Measurements from ENCODE around the gene IRX3. TPM values are rescaled to one million over a fixed set of nuclear protein-coding genes. Genes with fewer than 3 reads are reported as not detected.
"Not testable (repeated sequence)": the region's sequence is repeated elsewhere in the genome, so short reads cannot be mapped to it uniquely, and the experiment has no call there.

The IRX3 gene
- total RNA-seq, 1 experiment from 2014 or later, result 2.4 TPM

GRCh38 chr16:54248863-54249710 is 37.5 kb downstream of the IRX3 start:
- Histone ChIP-seq H3K18ac (ENCODE audit: insufficient read length, low read depth, low read length) (no peak overlapping the region), H2BK120ac (ENCODE audit: low read depth, low read length, poor library complexity, severe bottlenecking) (no peak overlapping the region), H4K5ac (ENCODE audit: insufficient read length, low read depth, low read length) (no peak overlapping the region), H3K56ac (ENCODE audit: insufficient read length, low read depth, low read length) (no peak overlapping the region), H3K79me2 (ENCODE audit: insufficient read depth, low read length) (no peaks in the 10 kb centered on the region), H3K14ac (ENCODE audit: insufficient read depth, low read length) (no peak overlapping the region), H3T11ph (ENCODE audit: low read length) (no peak overlapping the region), H2BK5ac (ENCODE audit: insufficient read length, low read length) (no peak overlapping the region), H4K20me1 (ENCODE audit: control insufficient read depth, insufficient read depth, insufficient read length) (no peaks in the 10 kb centered on the region), H3K79me1 (ENCODE audit: insufficient read depth, low read depth, low read length, poor library complexity, severe bottlenecking) (no peaks in the 10 kb centered on the region), H4K91ac (ENCODE audit: insufficient read length, low read depth, low read length) (no peak overlapping the region), H3K4ac (ENCODE audit: low read depth, low read length) (no peak overlapping the region), H3K27me3 (ENCODE audit: insufficient read depth, low read length) (no peaks in the 10 kb centered on the region; the same call in 1 of the 2 replicates), H2AK5ac (ENCODE audit: insufficient read length, low read length) (no peak overlapping the region), H2AFZ (ENCODE audit: low read length) (no peak overlapping the region), H3K9ac (ENCODE audit: extremely low read depth, insufficient read length, low read length) (no peak overlapping the region), H3K27ac (ENCODE audit: insufficient read length, low read depth, low read length) (no peak overlapping the region), H3K23ac (ENCODE audit: insufficient read length, low read depth, low read length) (no peak overlapping the region), H2BK12ac (ENCODE audit: insufficient read length, low read depth, low read length) (no peak overlapping the region), H3K4me2 (ENCODE audit: insufficient read depth, insufficient read length, low read length) (no peak overlapping the region), H3K4me1 (ENCODE audit: insufficient read depth, low read length) (no peaks in the 10 kb centered on the region), H2BK20ac (ENCODE audit: low read depth, low read length, poor library complexity, severe bottlenecking) (no peak overlapping the region), H3K23me2 (ENCODE audit: insufficient read length, low read depth, low read length, poor library complexity, severe bottlenecking) (no peaks in the 10 kb centered on the region), H3K9me3 (ENCODE audit: control insufficient read depth, low read depth, low read length) (no peaks in the 10 kb centered on the region), H2BK15ac (ENCODE audit: low read depth, low read length) (no peak overlapping the region), H4K8ac (replicated peaks; ENCODE audit: insufficient read length, low read depth, low read length) (no peak overlapping the region)
- WGBS (ENCODE audit: extremely low coverage, insufficient read length, low lambda C conversion rate), result no CpG with 5 or more reads among the region's 7 CpGs
- peaks cover under 1% of the 10 kb centered on the region in 2 experiments; a peak in 2 of 4 replicates for H3K4me1 Mint-ChIP-seq
- no peak overlapping the region for H3K4me3 Mint-ChIP-seq
- no peak overlapping the region for H3K27ac Mint-ChIP-seq
- H3K36me3 Mint-ChIP-seq (ENCODE audit: insufficient read depth in 1 of 3, low read depth in 3 of 3), result no peaks in the 10 kb centered on the region; a peak in 1 of 7 replicates
- DNase-seq, result no peak
- H3K27me3 Mint-ChIP-seq (ENCODE audit: low read depth), result peaks cover 4% of the 10 kb centered on the region
- H3K9me3 Mint-ChIP-seq, result peaks cover 0 to 2% of the 10 kb centered on the region in 2 experiments; a peak in 4 of 5 replicates
- no peak for TF ChIP-seq CTCF (conservative IDR thresholded peaks at IDR 0.05)

DNA sequence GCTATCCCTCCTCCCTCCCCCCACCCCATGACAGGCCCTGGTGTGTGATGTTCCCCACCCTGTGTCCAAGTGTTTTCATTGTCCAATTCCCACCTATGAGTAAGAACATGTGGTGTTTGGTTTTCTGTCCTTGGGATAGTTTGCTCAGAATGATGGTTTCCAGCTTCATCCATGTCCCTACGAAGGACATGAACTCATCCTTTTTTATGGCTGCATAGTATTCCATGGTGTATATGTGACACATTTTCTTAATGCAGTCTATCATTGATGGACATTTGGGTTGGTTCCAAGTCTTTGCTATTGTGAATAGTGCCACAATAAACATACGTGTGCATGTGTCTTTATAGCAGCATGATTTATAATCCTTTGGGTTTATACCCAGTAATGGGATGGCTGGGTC is 38.9 kb downstream of the IRX3 start:
- H3K18ac ChIP-seq (ENCODE audit: insufficient read length, low read depth, low read length); H3K79me2 ChIP-seq (ENCODE audit: insufficient read depth, low read length); H2BK5ac ChIP-seq (ENCODE audit: insufficient read length, low read length); H3K23ac ChIP-seq (ENCODE audit: insufficient read length, low read depth, low read length); H3K79me1 ChIP-seq (ENCODE audit: insufficient read depth, low read depth, low read length, poor library complexity, severe bottlenecking); H3K27me3 Mint-ChIP-seq (ENCODE audit: low read depth); H2BK120ac ChIP-seq (ENCODE audit: low read depth, low read length, poor library complexity, severe bottlenecking); H3K4ac ChIP-seq (ENCODE audit: low read depth, low read length); H3T11ph ChIP-seq (ENCODE audit: low read length); H2AFZ ChIP-seq (ENCODE audit: low read length); DNase-seq; H3K9me3 Mint-ChIP-seq; H3K9me3 ChIP-seq (ENCODE audit: control insufficient read depth, low read depth, low read length); H3K23me2 ChIP-seq (ENCODE audit: insufficient read length, low read depth, low read length, poor library complexity, severe bottlenecking); H3K27ac ChIP-seq (ENCODE audit: insufficient read length, low read depth, low read length); H2BK12ac ChIP-seq (ENCODE audit: insufficient read length, low read depth, low read length); H4K91ac ChIP-seq (ENCODE audit: insufficient read length, low read depth, low read length); H3K4me2 ChIP-seq (ENCODE audit: insufficient read depth, insufficient read length, low read length); H2BK15ac ChIP-seq (ENCODE audit: low read depth, low read length); H3K4me1 ChIP-seq (ENCODE audit: insufficient read depth, low read length); H3K4me3 Mint-ChIP-seq; H3K27ac Mint-ChIP-seq; H3K36me3 Mint-ChIP-seq (ENCODE audit: insufficient read depth in 1 of 3, low read depth in 3 of 3); H3K14ac ChIP-seq (ENCODE audit: insufficient read depth, low read length); H4K20me1 ChIP-seq (ENCODE audit: control insufficient read depth, insufficient read depth, insufficient read length); H3K56ac ChIP-seq (ENCODE audit: insufficient read length, low read depth, low read length); H3K4me1 Mint-ChIP-seq; H4K5ac ChIP-seq (ENCODE audit: insufficient read length, low read depth, low read length); H4K8ac ChIP-seq (replicated peaks; ENCODE audit: insufficient read length, low read depth, low read length); H2AK5ac ChIP-seq (ENCODE audit: insufficient read length, low read length); H2BK20ac ChIP-seq (ENCODE audit: low read depth, low read length, poor library complexity, severe bottlenecking); H3K27me3 ChIP-seq (ENCODE audit: insufficient read depth, low read length); H3K9ac ChIP-seq (ENCODE audit: extremely low read depth, insufficient read length, low read length): not testable (repeated sequence)
- WGBS (ENCODE audit: extremely low coverage, insufficient read length, low lambda C conversion rate), result no CpG with 5 or more reads among the region's 2 CpGs
